PC-9 (cell line): ENCODE data around the gene FAM89B.

Experiments used
- EZH2 ChIP-seq: fragments of 200-600 bp; sonication (generic); IDR thresholded peaks from 2 replicates; pipeline ENCODE4 v1.8.0; 2017; ENCODE audit warnings: antibody characterized with exemption, low read depth
- TF ChIP-seq, protein P1 (sequence below): fragments of 200-600 bp; sonication (generic); conservative IDR thresholded peaks from 2 replicates; pipeline ENCODE4 v1.6.1; 2017; ENCODE audit warnings: mixed run types, antibody characterized with exemption, mild to moderate bottlenecking, moderate library complexity

DNA sequence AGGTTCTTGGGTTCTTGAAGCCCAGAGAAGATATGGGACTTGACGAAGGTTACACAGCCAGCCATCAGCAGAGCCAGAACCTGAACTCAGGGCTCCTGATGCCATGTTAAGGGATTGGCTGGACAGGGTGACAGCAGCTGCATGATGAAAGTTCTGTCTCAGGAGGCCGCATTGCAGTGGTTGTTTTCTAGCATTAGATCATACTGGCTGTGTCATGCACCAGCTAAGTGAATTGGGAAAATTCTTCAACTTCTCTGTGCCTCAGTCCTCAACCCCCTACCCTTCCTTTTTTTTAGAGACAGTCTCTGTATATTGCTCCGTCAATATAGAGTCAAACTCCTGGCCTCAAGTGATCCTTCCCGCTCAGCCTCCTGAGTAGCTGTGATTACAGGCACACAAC is 8.7 kb upstream of the FAM89B start:
- TF ChIP-seq, protein P1, sequence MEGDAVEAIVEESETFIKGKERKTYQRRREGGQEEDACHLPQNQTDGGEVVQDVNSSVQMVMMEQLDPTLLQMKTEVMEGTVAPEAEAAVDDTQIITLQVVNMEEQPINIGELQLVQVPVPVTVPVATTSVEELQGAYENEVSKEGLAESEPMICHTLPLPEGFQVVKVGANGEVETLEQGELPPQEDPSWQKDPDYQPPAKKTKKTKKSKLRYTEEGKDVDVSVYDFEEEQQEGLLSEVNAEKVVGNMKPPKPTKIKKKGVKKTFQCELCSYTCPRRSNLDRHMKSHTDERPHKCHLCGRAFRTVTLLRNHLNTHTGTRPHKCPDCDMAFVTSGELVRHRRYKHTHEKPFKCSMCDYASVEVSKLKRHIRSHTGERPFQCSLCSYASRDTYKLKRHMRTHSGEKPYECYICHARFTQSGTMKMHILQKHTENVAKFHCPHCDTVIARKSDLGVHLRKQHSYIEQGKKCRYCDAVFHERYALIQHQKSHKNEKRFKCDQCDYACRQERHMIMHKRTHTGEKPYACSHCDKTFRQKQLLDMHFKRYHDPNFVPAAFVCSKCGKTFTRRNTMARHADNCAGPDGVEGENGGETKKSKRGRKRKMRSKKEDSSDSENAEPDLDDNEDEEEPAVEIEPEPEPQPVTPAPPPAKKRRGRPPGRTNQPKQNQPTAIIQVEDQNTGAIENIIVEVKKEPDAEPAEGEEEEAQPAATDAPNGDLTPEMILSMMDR: no peak
- no peak for TF ChIP-seq EZH2
